Lung (tissue), 12 donors: ENCODE data around the gene CWC22. TPM values are rescaled to one million over a fixed set of nuclear protein-coding genes. Genes with fewer than 3 reads are reported as not detected.
"Not testable (repeated sequence)": the region's sequence is repeated elsewhere in the genome, so short reads cannot be mapped to it uniquely, and the experiment has no call there.

ENCODE experiments used
- ATAC-seq: fragments of 200-7000 bp; cut with Tn5 transposase; one replicate; pipeline ENCODE4 v1.9.1; 2020; ENCODE audit warnings: moderate number of reproducible peaks; ENCODE audit not compliant: insufficient read depth, low FRiP score
- DNase-seq, 3 donors: peaks; one replicate each; pipeline ENCODE4 v3.0.0-alpha.2; 2013 to 2017
- H3K27ac ChIP-seq, 2 donors: one replicate each; pipeline ENCODE4 v1.5.1; 2013; ENCODE audit warnings: mild to moderate bottlenecking in 2 of 2, moderate library complexity in 2 of 2, control low read depth in 1 of 2, inconsistent platforms in 1 of 2, low read depth in 1 of 2, low read length in 1 of 2
- H3K27me3 ChIP-seq, 3 donors: one replicate each; pipeline ENCODE4 v1.5.1; 2013; ENCODE audit warnings: low read length in 2 of 3; ENCODE audit not compliant: control insufficient read depth in 3 of 3, insufficient read depth in 3 of 3
- H3K36me3 ChIP-seq, 4 donors: one replicate each; pipeline ENCODE4 v1.5.1; 2013; ENCODE audit warnings: low read length in 4 of 4, mild to moderate bottlenecking in 1 of 4, moderate library complexity in 1 of 4; ENCODE audit not compliant: control insufficient read depth in 4 of 4, insufficient read depth in 4 of 4
- H3K4me1 ChIP-seq, 5 donors: one replicate each; pipeline ENCODE4 v1.5.1; 2013; ENCODE audit warnings: low read length in 5 of 5, mild to moderate bottlenecking in 2 of 5, moderate library complexity in 1 of 5; ENCODE audit not compliant: control insufficient read depth in 5 of 5, insufficient read depth in 5 of 5
- H3K4me3 ChIP-seq: one replicate; pipeline ENCODE4 v1.5.1; 2013; ENCODE audit warnings: mild to moderate bottlenecking, control low read depth, moderate library complexity
- H3K9ac ChIP-seq, 2 donors: one replicate each; pipeline ENCODE4 v1.5.1; 2013; ENCODE audit warnings: low read length in 2 of 2, control low read depth in 1 of 2; ENCODE audit not compliant: insufficient read depth in 1 of 2
- H3K9me3 ChIP-seq, 4 donors: one replicate each; pipeline ENCODE4 v1.5.1; 2013; ENCODE audit warnings: low read length in 3 of 4, mild to moderate bottlenecking in 1 of 4, moderate library complexity in 1 of 4; ENCODE audit not compliant: control insufficient read depth in 4 of 4, insufficient read depth in 3 of 4
- CTCF ChIP-seq: IDR thresholded peaks from 2 replicates; pipeline ENCODE4 v1.5.1; 2012; ENCODE audit warnings: mild to moderate bottlenecking; ENCODE audit errors: control extremely low read depth, extremely low read depth
- WGBS, 2 donors: extraction: QIAGEN DNeasy Blood & Tissue Kit; methylation state at CpG; one replicate each; pipeline ENCODE4 v1.1.7; 2013; 5-methylcytosine and 5-hydroxymethylcytosine counted together
- polyA plus RNA-seq, 2 donors: library from polyadenylated mRNA; stranded (reverse); fragments of 200-250 nt; gene quantifications; one replicate each; pipeline ENCODE4 v1.2.1, GENCODE V29; 2013
- total RNA-seq, 2 donors: library from RNA; depleted of rRNA in 1 of 2; stranded (reverse); fragments of >200 nt in 1 of 2; gene quantifications; one replicate each; pipeline ENCODE4 v1.2.1, GENCODE V29; 2014 to 2021
- donor health status: control.
- donor health status: control.
- donor health status: Bipolar disorder and iron deficiency.
- donor health status: healthy.
- donor health status: DM: yes; HTN: yes; CAD: no.

The CWC22 gene
- total and polyA plus RNA-seq, 4 donors: 8.7 to 28.9 (median 12.4) TPM

- H3K9me3 ChIP-seq: no peaks in the 10 kb centered on the region
- H3K9ac ChIP-seq: no peak overlapping the region
- no peaks in the 10 kb centered on the region for H3K27me3 ChIP-seq
- no peaks in the 10 kb centered on the region for H3K4me1 ChIP-seq
- H3K27ac ChIP-seq: no peak overlapping the region
- no peak for ATAC-seq
- no peaks in the 10 kb centered on the region for H3K36me3 ChIP-seq
- WGBS, 2 donors: 88 to 90% methylated on average over 1 of the region's 1 CpG
- DNase-seq: no peak
- TF ChIP-seq CTCF: no peak
- H3K4me3 ChIP-seq: no peak overlapping the region
Measured at GRCh38 chr2:179936141-179936540, 71.0 kb downstream of the CWC22 start.

- ATAC-seq: peak; percentile 65
- no peaks in the 10 kb centered on the region for H3K27me3 ChIP-seq
Measured at GRCh38 chr2:179932786-179933185, 74.3 kb downstream of the CWC22 start.

GRCh38 chr2:179931502-179931901 is 75.6 kb downstream of the CWC22 start:
- no peak for DNase-seq
- no peak for ATAC-seq
- no peak for TF ChIP-seq CTCF
- Histone ChIP-seq H3K36me3 (no peaks in the 10 kb centered on the region), H3K4me1 (no peaks in the 10 kb centered on the region), H3K9me3 (peaks cover 0 to 7% (median under 1%) of the 10 kb centered on the region in 4 donors), H3K4me3 (no peak overlapping the region), H3K27ac (no peak overlapping the region), H3K9ac (no peak overlapping the region), H3K27me3 (no peaks in the 10 kb centered on the region)
- 62 to 64% methylated on average over 3 of the region's 3 CpGs for WGBS, 2 donors

More at GRCh38 chr2:179932786-179933185, 74.3 kb downstream of the CWC22 start:
- Histone ChIP-seq H3K27ac (no peak overlapping the region), H3K9ac (no peak overlapping the region), H3K9me3 (peaks cover 0 to 1% (median 0%) of the 10 kb centered on the region in 4 donors), H3K36me3 (no peaks in the 10 kb centered on the region), H3K4me1 (no peaks in the 10 kb centered on the region), H3K4me3 (no peak overlapping the region)
- DNase-seq: peak; percentile 25 to 69 (median 49)
- no peak for TF ChIP-seq CTCF
- WGBS, 2 donors: 66 to 83% methylated on average over 2 of the region's 2 CpGs

DNA sequence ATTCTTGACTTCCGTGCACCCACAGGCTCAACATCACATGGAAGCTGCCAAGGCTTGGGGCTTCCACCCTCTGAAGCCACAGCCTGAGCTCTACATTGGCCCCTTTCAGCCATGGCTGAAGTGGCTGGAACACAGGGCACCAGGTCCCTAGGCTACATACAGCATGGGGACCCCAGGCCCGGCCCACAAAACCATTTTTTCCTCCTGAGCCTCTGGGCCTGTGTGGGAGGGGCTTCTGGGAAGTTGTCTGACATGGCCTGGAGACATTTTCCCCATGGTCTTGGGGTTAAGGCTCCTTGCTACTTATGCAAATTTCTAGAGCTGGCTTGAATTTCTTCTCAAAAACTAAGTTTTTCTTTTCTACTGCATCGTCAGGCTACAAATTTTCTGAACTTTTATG is 77.1 kb downstream of the CWC22 start:
- not testable (repeated sequence) for H3K27me3 ChIP-seq, H3K27ac ChIP-seq, H3K9ac ChIP-seq, H3K36me3 ChIP-seq, H3K4me3 ChIP-seq, ATAC-seq, DNase-seq, H3K4me1 ChIP-seq, H3K9me3 ChIP-seq
- 94 to 100% methylated on average over 3 of the region's 3 CpGs for WGBS, 2 donors
